Tibial nerve (tissue), 3 donors: ENCODE data around the gene FKBP1C.

Source experiments
- POLR2A ChIP-seq, 2 donors: fragments of 450-650 bp; IDR thresholded peaks; one replicate each; pipeline ENCODE4 v1.6.1; 2017; ENCODE audit warnings: antibody characterized with exemption in 2 of 2, mild to moderate bottlenecking in 2 of 2, moderate library complexity in 2 of 2
- TF ChIP-seq, protein P1 (sequence below), 5 experiments: fragments of 200-600 bp in 3 of 5; fragments of 450-650 bp in 2 of 5; sonication (generic) in 3 of 5; IDR thresholded peaks; one replicate each; pipeline ENCODE4 v1.5.1; 2016 to 2019; ENCODE audit warnings: antibody characterized with exemption in 5 of 5, mild to moderate bottlenecking in 3 of 5, moderate library complexity in 2 of 5

- TF ChIP-seq, protein P1, sequence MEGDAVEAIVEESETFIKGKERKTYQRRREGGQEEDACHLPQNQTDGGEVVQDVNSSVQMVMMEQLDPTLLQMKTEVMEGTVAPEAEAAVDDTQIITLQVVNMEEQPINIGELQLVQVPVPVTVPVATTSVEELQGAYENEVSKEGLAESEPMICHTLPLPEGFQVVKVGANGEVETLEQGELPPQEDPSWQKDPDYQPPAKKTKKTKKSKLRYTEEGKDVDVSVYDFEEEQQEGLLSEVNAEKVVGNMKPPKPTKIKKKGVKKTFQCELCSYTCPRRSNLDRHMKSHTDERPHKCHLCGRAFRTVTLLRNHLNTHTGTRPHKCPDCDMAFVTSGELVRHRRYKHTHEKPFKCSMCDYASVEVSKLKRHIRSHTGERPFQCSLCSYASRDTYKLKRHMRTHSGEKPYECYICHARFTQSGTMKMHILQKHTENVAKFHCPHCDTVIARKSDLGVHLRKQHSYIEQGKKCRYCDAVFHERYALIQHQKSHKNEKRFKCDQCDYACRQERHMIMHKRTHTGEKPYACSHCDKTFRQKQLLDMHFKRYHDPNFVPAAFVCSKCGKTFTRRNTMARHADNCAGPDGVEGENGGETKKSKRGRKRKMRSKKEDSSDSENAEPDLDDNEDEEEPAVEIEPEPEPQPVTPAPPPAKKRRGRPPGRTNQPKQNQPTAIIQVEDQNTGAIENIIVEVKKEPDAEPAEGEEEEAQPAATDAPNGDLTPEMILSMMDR (IDR thresholded peaks at IDR 0.05) = no peak
- no peak for TF ChIP-seq POLR2A (IDR thresholded peaks at IDR 0.05)
Observed at GRCh38 chr6:63261820-63262219, 50.6 kb downstream of the FKBP1C start.
